Measurements from ENCODE around the gene ZBTB8B.
"Not testable (repeated sequence)": the region's sequence is repeated elsewhere in the genome, so short reads cannot be mapped to it uniquely, and the experiment has no call there.

ZBTB8B gene

GRCh38 chr1:32464716-32465577 lies at the start of gene ZBTB8B:
Gene ZBTB8B, plus strand, starts transcription at chr1:32465072. Its CDS starts 5,553 bp downstream, at chr1:32470625.
- DNase-seq (ENCODE audit: low spot score in 2 of 2) = peak; percentile 91 to 96
- H3K4me1 ChIP-seq = peaks cover 8% of the 10 kb centered on the region
- no peaks in the 10 kb centered on the region for H3K9me3 ChIP-seq
- peaks cover 2% of the 10 kb centered on the region; the same call in 1 of the 2 replicates for H3K27me3 ChIP-seq (ENCODE audit: low read depth)
- H3K36me3 ChIP-seq (replicated peaks) = no peaks in the 10 kb centered on the region
- in situ Hi-C loops (cut with MboI; ENCODE audit: low sequenced_read_pairs) = no loop called here
- peak within 1 kb of the TSS; percentile 44 for H3K4me3 ChIP-seq

DNA sequence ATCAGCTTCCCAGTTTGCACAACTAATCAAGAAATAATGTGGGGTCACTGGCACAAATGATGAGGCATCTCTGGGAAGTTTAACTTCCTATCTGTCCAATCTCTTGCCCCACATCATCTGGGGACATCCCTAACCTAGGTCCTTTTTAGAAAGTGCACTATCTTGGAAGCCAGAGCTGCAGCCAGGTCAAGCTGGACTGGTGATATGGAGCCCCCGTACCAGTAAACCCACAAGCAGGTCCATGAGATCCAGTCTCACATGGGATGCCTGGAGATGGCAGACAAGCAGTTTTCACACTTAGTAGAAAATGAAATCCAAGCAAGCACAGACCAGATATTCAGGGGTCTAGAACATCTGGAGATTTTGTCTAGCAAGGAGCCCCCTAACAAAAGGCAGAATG lies 43.1 kb upstream of the ZBTB8B start:
- H3K9me3 ChIP-seq = no peaks in the 10 kb centered on the region
- no peaks in the 10 kb centered on the region for H3K4me1 ChIP-seq
- no peak overlapping the region for H3K4me3 ChIP-seq
- no peaks in the 10 kb centered on the region for H3K36me3 ChIP-seq (replicated peaks)
- no peaks in the 10 kb centered on the region for H3K27me3 ChIP-seq (ENCODE audit: low read depth)
- in situ Hi-C loops (cut with MboI; ENCODE audit: low sequenced_read_pairs) = no loop called here
- DNase-seq (ENCODE audit: low spot score in 2 of 2) = no peak

GRCh38 chr1:32426489-32427255 lies 38.2 kb upstream of the ZBTB8B start:
- Histone ChIP-seq H3K4me3 (no peak overlapping the region), H3K27me3 (ENCODE audit: low read depth) (no peaks in the 10 kb centered on the region), H3K36me3 (replicated peaks) (no peaks in the 10 kb centered on the region), H3K9me3 (no peaks in the 10 kb centered on the region), H3K4me1 (peaks cover under 1% of the 10 kb centered on the region; the same call in 1 of the 2 replicates)
- DNase-seq (ENCODE audit: low spot score in 2 of 2) = peak in 1 of 2 experiments; percentile 33
- in situ Hi-C loops (cut with MboI; ENCODE audit: low sequenced_read_pairs) = no loop called here

GRCh38 chr1:32427264-32427963 lies 37.5 kb upstream of the ZBTB8B start:
- Histone ChIP-seq H3K4me3 (no peak overlapping the region), H3K27me3 (ENCODE audit: low read depth) (no peaks in the 10 kb centered on the region), H3K36me3 (replicated peaks) (no peaks in the 10 kb centered on the region), H3K9me3 (no peaks in the 10 kb centered on the region), H3K4me1 (peaks cover 5% of the 10 kb centered on the region; the same call in 1 of the 2 replicates)
- no peak for DNase-seq (ENCODE audit: low spot score in 2 of 2)
- in situ Hi-C loops (cut with MboI; ENCODE audit: low sequenced_read_pairs) = no loop called here

- no peaks in the 10 kb centered on the region for H3K36me3 ChIP-seq (replicated peaks)
- in situ Hi-C loops (cut with MboI; ENCODE audit: low sequenced_read_pairs) = no loop called here
- no peak overlapping the region for H3K4me3 ChIP-seq
- peaks cover 5% of the 10 kb centered on the region; the same call in 1 of the 2 replicates for H3K4me1 ChIP-seq
- DNase-seq (ENCODE audit: low spot score in 2 of 2) = no peak
- H3K9me3 ChIP-seq = no peaks in the 10 kb centered on the region
- H3K27me3 ChIP-seq (ENCODE audit: low read depth) = no peaks in the 10 kb centered on the region
These were observed 33.0 kb upstream of the ZBTB8B start for GRCh38 chr1:32431736-32432400.

- H3K9me3 ChIP-seq = peaks cover 4% of the 10 kb centered on the region; the same call in 1 of the 2 replicates
- no peak overlapping the region for H3K4me3 ChIP-seq
- H3K4me1 ChIP-seq = peaks cover 8% of the 10 kb centered on the region
- no peaks in the 10 kb centered on the region; the same call in 1 of the 2 replicates for H3K27me3 ChIP-seq (ENCODE audit: low read depth)
- no peak for DNase-seq (ENCODE audit: low spot score in 2 of 2)
- no peaks in the 10 kb centered on the region for H3K36me3 ChIP-seq (replicated peaks)
- in situ Hi-C loops (cut with MboI; ENCODE audit: low sequenced_read_pairs) = no loop called here
These were observed 26.7 kb upstream of the ZBTB8B start for GRCh38 chr1:32438136-32438535.

DNA sequence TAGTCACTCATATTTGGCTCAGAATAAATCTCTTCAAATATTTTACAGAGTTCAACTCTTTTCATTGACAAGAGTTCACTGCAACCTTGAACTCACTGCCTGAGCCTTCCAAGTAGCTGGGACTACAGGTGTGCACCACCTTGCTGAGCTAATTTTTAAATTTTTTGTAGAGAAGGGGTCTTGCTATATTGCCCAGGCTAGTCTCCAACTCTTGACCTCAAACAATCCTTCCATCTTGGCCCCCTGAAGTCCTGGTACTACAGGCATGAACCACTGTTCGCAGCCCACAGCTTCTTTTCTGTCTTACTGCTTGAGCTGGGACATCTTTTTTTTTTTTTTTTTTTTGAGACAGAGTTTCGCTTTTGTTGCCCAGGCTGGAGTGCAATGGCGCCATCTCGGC lies 26.1 kb upstream of the ZBTB8B start:
- DNase-seq (ENCODE audit: low spot score in 2 of 2); H3K27me3 ChIP-seq (ENCODE audit: low read depth); H3K36me3 ChIP-seq (replicated peaks); H3K9me3 ChIP-seq; in situ Hi-C loops (cut with MboI; ENCODE audit: low sequenced_read_pairs); H3K4me3 ChIP-seq; H3K4me1 ChIP-seq: not testable (repeated sequence)

GRCh38 chr1:32441467-32441866 lies 23.4 kb upstream of the ZBTB8B start:
- in situ Hi-C loops (cut with MboI; ENCODE audit: low sequenced_read_pairs); H3K4me3 ChIP-seq; H3K27me3 ChIP-seq (ENCODE audit: low read depth); H3K36me3 ChIP-seq (replicated peaks); DNase-seq (ENCODE audit: low spot score in 2 of 2); H3K9me3 ChIP-seq: not testable (repeated sequence)
- H3K4me1 ChIP-seq = peaks cover 15% of the 10 kb centered on the region

- no peak overlapping the region for H3K4me3 ChIP-seq
- no peaks in the 10 kb centered on the region for H3K27me3 ChIP-seq (ENCODE audit: low read depth)
- H3K9me3 ChIP-seq = peaks cover 4% of the 10 kb centered on the region; the same call in 1 of the 2 replicates
- H3K36me3 ChIP-seq (replicated peaks) = no peaks in the 10 kb centered on the region
- in situ Hi-C loops (cut with MboI; ENCODE audit: low sequenced_read_pairs) = no loop called here
- peaks cover 7% of the 10 kb centered on the region for H3K4me1 ChIP-seq
- peak in 1 of 2 experiments; percentile 62 for DNase-seq (ENCODE audit: low spot score in 2 of 2)
These were observed 17.2 kb upstream of the ZBTB8B start for GRCh38 chr1:32447469-32448185.

DNA sequence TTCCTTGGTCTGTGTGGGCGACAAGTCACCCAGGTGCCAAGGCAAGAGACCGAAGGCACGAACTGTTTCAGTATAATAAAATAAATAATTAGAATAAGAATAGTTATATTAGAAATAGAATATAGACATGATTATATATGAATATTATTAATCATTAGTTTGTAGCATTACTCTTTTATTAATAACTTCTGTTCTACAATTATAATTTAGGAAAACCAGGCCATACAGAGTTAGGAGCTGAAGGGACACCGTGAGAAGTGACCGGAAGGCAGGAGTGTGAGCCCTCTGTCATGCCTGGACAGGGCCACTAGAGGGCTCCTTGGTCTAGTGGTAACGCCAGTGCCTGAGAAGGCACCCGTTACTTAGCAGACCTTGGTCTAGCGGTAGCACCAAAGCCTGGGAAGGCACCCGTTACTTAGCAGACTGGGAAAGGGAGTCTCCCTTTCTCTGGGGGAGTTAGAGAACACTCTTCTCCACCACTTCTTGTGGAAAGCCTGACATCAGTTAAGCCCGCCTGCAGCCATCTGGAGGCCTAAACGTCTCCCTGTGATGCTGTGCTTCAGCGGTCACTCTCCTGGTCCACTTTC lies 16.6 kb upstream of the ZBTB8B start:
- H3K4me1 ChIP-seq; H3K4me3 ChIP-seq; in situ Hi-C loops (cut with MboI; ENCODE audit: low sequenced_read_pairs); H3K36me3 ChIP-seq (replicated peaks); H3K9me3 ChIP-seq; H3K27me3 ChIP-seq (ENCODE audit: low read depth): not testable (repeated sequence)
- peak; percentile 56 to 85 for DNase-seq (ENCODE audit: low spot score in 2 of 2)

DNA sequence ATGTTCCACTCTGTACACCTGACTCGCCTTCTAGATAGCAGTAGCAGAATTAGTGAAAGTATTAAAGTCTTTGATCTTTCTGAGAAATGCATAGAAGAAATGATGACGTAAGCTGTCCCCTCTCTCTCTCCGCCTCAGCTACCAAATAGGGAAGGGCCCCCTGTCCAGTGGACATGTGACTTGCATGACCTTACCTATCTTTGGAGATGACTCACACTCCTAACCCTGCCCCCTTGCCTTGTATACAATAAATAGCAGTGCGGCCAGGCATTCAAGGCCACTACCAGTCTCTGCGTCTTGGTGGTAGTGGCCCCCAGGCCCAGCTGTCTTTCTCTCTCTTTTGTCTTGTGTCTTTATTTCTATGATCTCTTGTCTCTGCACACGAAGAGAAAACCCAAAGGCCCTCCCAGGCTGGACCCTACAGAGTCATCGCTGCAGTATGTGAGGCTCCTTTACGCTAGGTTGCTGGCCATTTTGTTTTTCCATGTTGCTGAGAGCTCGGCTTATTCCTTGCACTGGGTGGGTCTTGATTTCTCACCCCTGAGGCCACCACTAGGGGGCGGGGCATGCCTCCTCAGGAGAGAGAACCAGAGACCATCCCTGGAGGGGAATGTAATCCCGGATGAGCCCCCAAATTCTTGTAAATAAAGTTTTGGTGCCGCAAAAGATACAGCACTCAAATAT lies 16.0 kb upstream of the ZBTB8B start:
- H3K9me3 ChIP-seq = peaks cover 4% of the 10 kb centered on the region; the same call in 1 of the 2 replicates
- in situ Hi-C loops (cut with MboI; ENCODE audit: low sequenced_read_pairs) = no loop called here
- no peak overlapping the region for H3K4me3 ChIP-seq
- H3K36me3 ChIP-seq (replicated peaks) = no peaks in the 10 kb centered on the region
- peaks cover 4% of the 10 kb centered on the region for H3K4me1 ChIP-seq
- H3K27me3 ChIP-seq (ENCODE audit: low read depth) = no peaks in the 10 kb centered on the region
- peak in 1 of 2 experiments; percentile 80 for DNase-seq (ENCODE audit: low spot score in 2 of 2)

- H3K36me3 ChIP-seq (replicated peaks); H3K4me1 ChIP-seq; H3K9me3 ChIP-seq; in situ Hi-C loops (cut with MboI; ENCODE audit: low sequenced_read_pairs); H3K4me3 ChIP-seq; DNase-seq (ENCODE audit: low spot score in 2 of 2); H3K27me3 ChIP-seq (ENCODE audit: low read depth): not testable (repeated sequence)
These were observed 15.4 kb upstream of the ZBTB8B start for GRCh38 chr1:32449457-32449831.
